AG08395 (cell line): ENCODE data around the gene MUSTN1.

Source experiments
- DNase-seq: peaks from one replicate; pipeline ENCODE4 v3.0.0; 2012; ENCODE audit warnings: mixed read lengths, low spot score

The MUSTN1 gene

DNA sequence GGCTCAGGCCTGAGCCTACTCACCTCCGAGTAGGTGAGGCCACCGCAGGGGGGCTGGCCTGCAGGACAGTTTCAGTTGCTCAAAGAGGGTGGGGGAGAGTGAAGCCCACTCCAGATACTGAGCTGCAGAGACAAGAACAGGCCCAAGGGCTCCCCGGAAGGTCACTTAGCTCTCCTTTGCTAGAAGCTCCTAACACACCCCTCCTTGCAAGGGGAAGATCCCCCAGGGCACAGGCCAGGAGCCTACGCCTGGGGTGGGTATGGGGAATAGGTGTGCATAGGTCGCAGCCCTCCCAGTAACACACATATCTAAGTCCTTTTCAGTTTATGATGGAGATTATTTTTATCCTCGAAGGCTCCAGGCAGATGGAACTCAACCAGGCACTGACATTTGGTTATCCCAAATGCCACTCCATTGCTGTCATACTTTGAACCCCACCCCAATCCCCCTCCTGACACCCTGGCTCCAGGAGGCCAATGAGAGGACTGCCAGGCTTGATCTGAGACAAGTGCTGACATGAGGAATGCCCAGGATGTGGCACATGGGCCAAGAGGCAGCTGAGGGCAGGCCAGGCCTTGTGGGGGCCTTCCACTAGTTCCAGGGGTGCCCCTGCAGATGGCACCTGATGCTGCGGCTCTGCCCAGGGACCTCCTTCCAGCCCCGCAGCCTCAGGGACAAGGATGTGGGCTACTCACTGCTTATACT, 1.1 kb upstream of the MUSTN1 start:
- DNase-seq, result no peak

DNA sequence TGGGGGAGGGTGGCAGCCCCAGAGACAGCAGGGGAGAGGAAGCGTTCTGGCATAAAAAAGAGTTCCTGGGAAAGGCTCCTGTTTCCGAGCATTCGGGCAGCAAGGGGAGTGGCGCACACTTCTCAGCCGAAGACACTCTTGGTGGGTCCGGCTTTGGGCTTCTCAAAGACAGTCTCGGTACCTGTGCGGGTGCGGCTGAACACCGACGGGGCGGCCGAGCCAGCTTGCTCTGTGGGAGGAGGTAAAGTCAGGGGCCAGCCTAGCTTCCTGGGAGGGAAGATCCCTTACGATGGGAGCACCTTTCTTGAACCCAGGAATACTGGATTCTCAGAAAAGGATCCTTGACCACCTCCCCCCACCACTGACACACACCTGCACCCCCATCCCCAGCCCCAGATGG, 1.6 kb downstream of the MUSTN1 start:
- DNase-seq, result no peak

DNA sequence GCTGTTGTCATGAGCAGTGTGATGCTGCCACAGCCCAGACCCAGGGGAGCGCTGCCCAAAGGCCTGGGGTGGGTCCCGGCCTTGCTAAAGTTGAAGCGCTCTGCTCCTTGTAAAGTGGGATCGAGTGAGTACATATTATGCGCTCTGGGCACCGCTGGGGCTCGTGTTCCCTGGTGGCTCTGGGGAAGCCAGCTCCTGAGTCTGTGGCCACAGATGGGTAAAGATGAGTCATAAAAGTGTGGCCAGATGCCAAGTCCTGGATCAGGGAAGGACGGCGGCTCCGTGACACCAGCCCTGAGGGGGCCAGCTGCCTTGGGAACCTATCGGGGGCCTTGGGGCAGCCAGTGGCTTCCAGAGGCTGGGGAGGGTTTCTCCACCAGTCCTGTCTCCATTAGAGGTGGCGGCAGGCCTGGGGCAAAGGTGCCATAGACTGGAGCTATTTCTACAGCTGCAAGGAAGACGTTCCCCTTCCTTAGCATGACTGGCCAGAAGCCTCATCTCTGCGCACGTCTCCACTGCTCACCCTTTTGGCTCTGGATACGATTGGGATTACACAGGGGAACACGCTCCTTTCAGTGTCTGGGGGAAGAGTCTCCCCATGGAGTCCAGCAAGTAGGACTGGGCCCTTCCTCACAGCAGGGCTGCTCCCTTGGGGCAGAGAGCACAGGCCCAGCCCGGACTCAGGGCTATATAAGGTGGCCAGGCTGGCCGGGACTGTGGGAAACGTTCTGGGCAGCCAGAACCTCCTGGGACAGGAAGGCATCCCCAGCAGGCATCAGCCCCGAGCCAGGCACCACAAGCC, 3.1 kb downstream of the MUSTN1 start:
- peak; percentile 93 for DNase-seq

DNA sequence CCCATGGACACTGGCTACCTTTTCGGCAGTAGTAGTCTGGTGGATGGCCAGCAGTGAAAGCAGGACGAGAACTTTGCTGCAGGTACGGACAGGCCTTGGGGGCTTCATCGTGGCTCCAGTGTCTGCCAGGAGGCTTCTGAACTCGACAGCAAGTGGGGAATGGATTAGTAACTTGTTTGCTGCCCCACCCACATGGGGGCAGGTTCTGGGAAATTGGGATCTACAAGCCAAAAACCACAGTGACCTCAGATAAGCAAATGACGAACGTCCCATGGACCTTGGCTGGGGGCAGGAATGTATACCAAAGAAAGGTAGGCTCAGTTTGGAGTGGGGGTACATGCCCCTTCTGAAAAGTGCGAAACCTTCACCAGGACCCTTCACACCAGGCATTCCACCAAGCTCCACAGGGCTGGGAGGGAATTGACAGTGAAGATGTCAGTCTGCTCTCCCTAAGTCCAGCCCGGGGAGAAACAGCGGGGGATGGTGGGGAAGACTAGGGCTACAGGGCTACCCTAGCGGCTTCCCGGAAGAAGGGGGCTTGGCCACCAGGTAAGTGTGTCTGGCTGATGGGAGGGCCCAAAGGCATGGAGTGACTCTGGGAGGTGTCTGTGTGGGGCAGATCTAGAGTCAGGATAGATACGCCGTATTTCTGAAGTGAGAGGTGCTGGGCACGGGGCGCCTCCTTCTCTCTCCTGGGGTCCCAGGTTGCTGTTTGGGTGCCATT, 4.1 kb downstream of the MUSTN1 start, which contains the start of gene ITIH4:
Gene ITIH4 (minus strand): TSS at position 138 of the 724 bp plus-strand sequence. CDS start 30 bp downstream, at position 108.
- no peak for DNase-seq

DNA sequence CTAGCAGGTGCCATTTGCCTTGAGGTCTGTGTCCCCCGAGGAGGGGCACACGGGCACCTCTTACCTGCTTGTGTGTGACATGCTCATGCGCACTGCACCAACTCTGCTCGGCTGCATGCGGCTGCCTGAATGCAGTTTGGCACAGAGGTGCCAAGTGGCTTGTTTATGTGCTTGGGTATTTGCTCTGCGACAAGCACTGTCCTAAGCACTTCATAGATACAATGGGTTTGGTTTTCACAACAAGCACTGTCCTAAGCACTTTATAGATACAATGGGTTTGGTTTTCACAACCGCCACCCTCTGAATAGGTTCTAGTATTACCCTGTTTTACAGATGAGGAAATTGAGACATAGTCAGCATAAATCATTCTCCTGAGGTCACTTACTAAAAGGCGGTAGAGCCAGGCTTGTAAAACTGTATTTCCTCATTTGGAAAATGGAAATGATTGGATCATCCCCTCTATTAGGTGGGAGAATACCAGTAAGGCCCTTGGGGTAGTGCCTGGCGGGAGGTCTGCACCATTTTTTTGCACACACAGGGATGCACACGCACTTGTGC, 4.8 kb downstream of the MUSTN1 start:
- no peak for DNase-seq

DNA sequence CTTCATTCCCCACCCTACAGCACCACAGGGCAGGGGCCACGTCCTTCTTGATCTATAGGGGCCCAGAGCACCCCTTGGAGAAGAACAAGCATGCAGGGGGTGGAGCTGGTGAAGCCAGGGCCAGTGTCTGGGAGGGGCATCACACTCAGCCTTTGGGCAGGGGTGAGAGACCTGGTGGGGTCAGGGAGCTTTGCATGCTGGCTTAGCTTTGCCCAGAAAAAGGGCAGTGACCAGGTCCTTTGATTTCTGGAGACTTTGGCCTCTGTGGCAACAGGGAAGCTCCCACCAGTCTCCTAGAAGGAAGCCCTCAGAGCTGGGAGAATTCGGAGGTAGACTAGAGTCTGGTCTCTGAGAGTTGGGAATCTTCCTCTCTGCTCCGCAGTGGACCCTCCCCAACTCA, 5.3 kb downstream of the MUSTN1 start:
- DNase-seq, result no peak

DNA sequence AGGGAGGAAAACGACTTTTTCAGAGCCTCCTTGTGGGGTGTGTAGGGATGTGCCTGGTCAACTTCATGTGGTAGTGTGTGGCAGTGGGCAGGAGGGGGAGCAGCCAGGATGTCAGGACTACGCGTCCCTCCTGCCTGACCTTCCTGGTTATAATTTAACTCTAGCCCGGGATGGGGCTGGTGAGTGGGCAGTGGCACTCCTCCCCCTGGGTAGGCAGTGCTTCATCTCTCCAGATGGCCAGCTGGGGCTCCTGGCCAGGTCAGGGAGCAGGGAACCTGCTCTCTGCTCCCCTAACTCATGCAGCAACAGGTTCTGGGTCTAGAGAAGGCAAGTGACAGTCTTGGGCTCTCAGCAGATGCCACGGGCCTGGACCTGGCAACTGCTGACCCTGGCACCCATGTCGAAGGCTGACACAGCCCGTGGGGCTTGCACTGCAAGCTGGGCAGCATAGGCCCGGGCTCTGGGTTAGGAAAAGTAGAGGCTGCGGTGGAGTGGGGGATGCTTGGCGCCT, 6.9 kb downstream of the MUSTN1 start:
- no peak for DNase-seq

DNA sequence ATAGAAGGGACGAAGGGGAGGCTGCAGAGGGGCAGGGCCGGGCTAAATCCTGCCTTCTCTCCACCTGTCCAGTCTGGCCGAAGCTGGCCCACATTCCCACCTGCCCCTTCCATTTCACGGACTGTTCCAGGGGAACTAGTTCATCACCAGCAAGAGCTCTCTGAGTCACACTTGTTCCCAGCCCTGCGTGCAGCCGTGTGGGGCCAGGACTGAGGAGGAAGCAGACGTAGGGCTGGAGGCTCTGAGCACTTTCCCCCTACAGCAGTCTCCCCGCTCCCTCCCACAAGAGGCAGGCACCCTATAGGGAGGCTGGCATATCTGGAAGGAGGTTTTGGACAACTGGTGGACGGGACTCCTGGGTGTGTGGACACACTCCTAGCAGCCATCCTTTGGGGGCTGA, 7.4 kb downstream of the MUSTN1 start:
- DNase-seq, result peak; percentile 31

DNA sequence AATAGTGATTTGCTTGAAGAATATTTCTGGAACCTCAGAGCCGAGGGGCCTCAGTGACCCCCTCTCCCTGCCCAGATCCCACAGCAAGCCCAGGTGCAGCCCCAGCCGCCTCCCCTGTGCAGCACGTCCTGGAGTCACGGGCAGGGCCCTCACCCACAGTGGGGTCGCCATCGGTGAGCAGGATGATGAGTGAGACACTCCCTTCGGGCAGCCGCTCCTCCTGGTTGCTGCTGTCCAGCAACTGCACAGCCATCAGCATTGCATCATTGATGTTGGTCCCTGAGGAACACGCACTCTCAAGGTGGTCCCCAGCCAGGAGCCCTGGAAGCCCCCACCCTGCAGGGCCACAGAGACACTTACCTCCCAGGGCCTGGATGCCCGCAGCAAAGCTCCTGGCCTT, 10.8 kb downstream of the MUSTN1 start:
- no peak for DNase-seq

DNA sequence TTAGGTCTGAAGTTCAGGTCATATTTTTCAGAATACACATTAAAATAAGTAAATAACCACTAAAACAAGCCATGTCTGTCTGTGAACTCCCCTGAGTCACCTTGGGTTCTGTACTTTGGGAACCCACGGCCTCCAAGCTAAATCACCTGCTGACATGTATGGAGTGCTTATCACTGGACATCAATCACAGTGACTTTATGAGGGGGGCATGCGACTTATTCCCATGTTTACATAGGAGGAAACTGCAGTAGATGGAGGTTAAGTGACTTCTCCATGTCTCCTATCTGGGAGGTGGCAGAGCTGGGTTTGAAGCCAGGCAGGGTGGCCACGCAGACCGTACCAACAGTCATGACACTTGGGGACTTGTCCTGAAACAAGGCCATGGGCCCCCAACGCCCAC, 12.5 kb downstream of the MUSTN1 start:
- no peak for DNase-seq

DNA sequence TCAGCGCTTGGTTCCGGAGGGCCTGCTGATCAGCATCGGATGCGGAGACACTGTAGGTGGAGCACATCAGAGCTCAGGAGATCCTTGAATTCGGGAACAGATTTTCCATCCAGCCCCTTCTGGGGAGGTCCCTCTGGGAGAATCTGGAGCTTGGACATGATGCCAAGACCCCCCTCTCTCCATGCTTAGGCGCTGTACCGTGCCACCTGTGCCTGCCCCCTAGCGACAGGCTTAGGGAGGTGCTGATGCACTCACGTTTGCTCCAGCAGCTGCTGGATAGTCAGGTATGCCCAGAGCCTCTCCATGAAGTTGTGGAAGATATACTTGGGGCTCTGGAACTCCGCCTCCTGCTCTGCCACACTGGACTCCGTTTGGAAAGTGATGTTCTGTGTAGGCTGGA, 14.1 kb downstream of the MUSTN1 start:
- peak; percentile 38 for DNase-seq

DNA sequence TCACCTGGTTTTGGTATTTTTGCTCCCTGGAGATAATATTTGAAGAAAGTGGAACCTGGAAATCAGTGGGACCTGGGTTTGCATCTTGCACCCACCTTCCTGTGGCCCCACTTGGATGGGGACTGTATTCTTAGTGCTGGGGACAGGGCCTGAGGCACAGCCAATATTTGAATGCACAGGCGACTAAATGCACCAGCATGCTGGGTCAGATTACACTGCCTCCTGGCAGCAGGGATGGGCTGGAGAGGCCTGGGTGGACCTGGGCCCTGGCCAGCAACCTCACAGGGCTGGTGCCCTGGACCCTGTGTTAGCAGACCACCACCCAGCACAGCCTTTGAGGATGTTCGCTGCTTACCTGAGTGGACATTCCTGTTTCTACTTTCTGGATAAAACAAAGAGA, 14.9 kb downstream of the MUSTN1 start:
- DNase-seq, result no peak

DNA sequence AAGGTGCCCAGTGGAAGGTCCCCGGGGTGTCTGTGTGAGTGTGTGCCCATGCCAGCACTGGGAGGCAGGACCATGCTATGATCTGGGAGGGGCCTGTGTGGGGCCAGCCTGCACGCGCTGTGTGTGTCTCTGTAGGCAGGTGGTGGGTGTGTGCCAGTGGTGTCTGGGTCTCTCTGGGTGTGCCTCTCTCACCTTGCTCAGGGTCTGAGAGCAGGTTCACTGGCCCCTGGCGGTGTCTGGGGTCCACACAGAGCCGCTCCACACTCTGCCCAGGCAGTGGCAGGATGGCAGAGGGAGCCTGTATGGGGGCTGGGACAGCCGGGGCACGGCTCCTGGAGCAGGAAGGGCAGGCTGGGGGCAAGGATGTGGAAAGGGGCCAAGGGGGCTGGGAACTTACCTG, 17.0 kb downstream of the MUSTN1 start:
- no peak for DNase-seq

DNA sequence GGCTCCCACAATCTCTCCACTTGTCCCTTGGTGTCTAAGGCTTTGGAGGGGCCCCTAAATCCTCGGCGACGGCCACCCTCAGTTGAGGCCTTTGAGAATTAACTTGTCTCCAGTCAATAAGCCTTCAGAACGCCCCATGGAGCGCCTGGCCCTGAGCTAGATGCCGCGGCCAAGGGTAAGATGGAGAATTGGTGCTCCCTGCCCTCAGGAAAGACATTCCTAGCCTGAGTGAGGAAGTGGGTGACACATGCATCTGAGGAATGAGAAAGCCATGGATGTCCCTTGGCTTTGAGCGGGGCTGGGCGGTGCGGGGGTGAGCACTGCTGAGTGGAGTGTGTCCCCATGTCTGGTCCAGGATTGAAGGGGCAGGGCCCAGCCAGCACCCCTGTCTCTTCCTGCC, 17.6 kb downstream of the MUSTN1 start:
- DNase-seq, result no peak

DNA sequence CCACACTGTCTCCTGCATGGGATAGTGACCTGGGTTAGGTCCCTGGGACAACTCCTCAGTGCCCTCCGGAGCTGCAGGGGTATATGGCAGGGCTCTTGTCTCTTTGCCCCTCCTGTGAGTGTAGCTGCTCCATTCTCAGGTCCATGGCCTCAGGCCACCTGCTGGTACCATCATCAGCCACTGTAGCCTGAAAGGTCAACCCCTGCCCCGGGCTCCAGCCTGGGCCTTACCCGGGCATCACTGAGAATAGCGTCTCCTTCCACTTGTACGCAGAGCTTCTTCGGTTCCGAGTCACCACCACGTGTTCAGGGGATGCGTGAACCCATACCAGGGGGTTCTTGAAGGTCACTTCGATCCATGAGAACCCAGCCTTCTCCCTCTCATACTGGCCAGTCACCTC, 18.2 kb downstream of the MUSTN1 start:
- DNase-seq, result no peak

DNA sequence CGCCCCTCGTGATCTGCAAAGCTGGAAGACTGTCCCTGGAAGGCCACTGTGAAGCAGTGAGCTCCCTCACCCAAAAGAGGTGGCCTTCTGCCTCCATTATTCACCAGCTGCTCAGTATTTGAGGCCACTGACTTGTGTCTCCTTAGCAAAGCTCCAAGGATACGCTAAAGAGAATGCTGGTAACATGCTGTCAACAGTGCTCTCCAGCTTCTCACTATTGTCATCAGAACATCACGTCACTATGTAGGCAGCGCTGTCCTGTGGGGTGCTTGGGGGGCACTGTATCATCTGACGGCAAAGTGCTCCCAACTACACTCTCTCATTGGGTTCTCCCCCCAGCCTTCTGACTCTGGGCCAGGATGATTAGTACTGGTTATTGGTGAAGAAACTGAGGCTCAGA, 18.6 kb downstream of the MUSTN1 start:
- no peak for DNase-seq

DNA sequence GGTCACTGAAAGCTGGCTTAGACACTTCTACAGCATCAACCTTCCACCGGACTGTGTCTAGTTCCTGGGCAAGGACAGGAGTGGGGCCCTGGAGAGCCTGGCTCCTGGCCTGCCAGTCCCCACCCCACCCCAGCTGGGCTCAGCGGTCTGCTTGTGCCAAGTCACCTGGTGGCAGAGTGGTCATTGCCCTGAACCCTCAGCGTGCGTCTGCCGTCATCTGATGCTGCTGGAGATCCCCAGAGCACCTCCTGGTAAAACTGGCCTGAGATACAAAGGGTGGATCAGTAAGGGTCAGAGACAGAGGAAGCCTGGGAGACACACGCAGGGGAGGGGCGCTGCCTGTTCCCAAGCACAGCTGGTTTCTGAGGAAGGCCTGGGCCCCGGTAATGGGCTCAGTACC, 21.0 kb downstream of the MUSTN1 start:
- DNase-seq, result no peak

DNA sequence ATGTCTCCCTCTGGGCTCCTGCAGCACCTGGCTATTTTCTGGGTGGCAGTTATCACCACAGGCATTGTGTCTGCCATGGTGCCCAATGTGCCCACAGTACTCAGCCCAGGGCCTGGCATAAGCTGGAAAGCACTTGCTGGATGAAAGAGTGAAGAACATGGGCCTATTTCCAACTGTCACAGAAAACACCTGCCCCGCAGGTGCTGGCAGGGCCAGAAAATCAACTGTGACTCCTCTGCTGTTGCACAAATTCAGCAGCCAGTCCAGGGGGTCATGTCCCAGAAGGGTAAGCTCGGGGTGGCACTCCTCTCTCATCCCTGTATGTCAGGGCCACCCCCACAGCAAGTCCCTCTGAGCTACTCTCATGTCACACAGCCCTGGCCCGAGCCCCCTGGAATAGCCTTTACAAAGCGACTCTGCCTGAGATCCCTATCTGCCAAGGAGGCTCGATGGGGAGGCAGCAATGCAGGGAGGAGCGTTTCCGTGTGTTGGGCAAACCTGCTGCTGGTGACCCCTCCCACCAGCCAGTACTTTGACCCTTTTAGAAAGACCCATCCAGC, 23.3 kb downstream of the MUSTN1 start:
- DNase-seq, result no peak

DNA sequence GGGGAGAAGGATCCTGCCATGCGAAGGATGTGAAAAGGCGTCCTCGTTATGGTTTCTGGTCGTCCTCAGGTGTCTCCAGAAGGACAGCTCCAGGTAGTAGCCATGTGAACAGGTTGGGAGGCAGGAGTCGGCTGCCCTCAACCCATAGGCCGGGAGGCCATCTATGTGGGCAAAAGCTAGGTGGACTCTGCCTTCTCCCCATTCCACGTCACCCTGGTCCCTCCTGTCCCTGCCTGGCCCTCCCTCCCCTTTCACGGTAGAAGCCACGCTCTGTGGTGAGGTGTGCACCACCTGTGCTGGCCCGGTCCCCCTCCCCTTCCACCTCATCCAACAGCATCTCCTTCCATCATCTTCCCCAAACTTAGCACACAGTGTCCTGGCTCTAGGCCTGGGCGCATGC, 23.9 kb downstream of the MUSTN1 start:
- DNase-seq, result no peak

DNA sequence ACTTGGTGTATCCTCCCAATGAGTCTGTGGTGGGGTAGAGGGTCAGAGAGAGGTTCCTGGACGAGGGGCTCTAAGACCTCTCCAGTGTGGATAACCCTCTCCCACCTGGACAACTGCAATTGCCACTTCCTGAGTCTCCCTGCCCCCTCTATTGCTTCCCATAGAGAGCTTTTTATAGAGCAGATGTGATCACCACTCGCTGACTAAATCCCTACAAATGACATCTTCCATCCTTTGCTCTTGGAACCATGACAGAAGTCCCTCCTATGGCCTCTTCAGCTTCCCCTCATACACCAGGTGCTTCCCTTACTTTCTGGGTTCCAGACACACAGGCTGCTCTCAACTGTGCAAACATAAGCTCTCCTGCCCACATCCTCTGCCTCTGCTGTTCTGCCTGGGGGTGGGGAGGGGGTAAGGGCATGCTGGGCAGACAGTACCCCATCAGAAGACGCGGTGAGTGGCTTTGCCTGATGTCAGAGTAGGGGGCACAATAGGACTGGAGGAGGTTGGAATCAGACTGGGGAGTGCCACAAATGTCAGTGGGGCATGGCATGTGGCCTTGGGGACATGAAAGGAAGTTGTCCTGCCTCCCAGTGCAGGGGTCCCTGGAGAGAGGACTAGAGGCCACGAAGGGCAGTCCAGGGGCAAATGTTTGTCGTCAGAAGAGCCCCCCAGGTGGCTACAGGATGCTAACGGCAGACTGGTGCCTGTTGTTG, 25.0 kb downstream of the MUSTN1 start:
- no peak for DNase-seq

DNA sequence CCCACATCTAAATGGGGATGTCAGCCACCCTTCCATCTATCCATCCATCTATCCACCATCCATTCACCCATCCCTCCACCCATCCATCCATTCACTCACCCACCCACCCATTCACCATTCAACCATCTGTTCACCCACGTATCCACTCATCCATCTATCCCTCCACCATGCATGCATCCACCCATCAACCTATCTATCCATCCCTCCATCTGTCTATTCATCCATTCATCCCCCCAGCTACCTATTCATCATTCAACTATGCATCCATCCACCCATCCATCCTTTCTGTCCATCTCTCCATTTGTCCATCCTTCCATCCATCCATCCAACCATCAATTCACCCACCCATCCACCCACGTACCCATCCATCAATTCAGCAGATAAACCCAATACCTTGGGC, 25.7 kb downstream of the MUSTN1 start:
- DNase-seq, result no peak
